ENCODE measurements around the gene FBXO2. TPM values are rescaled to one million over a fixed set of nuclear protein-coding genes. Genes with fewer than 3 reads are reported as not detected.
A peak's percentile ranks its signal among the peaks of the same experiment; 100 is the strongest.

Gene FBXO2
- total RNA-seq, 1 experiment from 2014 or later, result not detected

DNA sequence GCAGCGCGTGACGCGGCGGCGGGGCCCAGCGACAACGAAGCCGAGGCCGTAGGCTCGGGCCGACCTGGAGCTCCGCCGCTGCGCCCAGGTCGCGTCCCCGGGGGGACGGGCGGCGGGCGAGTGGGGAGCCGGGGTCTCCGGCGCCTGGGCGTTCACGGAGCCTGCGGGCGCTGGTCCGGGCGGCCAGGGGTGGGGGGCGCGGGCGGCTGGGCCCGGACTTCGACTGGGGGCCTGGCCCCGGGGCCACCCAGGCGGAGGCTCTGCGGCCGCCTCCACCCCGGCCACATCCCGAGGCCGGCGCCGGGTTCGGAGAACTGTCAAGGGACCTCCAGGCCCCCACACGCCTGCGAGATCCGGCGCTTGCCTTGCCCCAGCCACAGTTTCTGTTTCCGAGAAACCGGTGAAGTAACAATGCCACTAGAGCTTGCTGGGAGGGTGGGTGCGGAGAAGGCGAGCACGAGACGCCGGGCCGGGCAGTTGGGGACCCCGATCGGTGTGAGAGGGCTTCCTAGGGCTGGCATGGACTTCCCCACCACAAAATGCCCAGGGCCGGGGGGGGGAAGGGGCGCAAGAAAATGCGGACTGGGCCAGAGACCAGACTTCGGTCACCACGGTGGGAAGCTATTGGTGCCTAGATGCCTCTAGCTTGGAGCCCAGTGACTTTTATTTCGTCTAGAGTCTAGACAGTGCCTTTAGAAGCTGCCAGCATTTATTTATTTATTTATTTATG lies 10.3 kb upstream of the FBXO2 start:
- ChIA-PET POLR2A (ENCODE audit: low non-redundant PET) (interaction anchor here (0.6 kb wide), 4 partner anchors 10 to 1155 kb away, joined by 3 to 8 read pairs (median 4); partner anchors contain the start of gene FBXO2), CTCF (interaction anchor here (0.6 to 1.9 kb wide), 9 partner anchors 14 to 490 kb away, joined by 3 to 23 read pairs (median 5); partner anchors contain the start of gene DRAXIN)
- H3K27me3 ChIP-seq (replicated peaks; ENCODE audit: insufficient read depth, low read depth, low read length, poor library complexity), result no peaks in the 10 kb centered on the region
- peaks cover 2% of the 10 kb centered on the region for H3K36me3 ChIP-seq (ENCODE audit: insufficient read depth, low read length, poor library complexity, severe bottlenecking)
- H3K4me3 ChIP-seq (ENCODE audit: low read depth, low read length, poor library complexity, severe bottlenecking), result peak overlapping the region; percentile 61
- no TSS peak for BruUV-seq (replicated peaks)
- TF ChIP-seq, protein P1, sequence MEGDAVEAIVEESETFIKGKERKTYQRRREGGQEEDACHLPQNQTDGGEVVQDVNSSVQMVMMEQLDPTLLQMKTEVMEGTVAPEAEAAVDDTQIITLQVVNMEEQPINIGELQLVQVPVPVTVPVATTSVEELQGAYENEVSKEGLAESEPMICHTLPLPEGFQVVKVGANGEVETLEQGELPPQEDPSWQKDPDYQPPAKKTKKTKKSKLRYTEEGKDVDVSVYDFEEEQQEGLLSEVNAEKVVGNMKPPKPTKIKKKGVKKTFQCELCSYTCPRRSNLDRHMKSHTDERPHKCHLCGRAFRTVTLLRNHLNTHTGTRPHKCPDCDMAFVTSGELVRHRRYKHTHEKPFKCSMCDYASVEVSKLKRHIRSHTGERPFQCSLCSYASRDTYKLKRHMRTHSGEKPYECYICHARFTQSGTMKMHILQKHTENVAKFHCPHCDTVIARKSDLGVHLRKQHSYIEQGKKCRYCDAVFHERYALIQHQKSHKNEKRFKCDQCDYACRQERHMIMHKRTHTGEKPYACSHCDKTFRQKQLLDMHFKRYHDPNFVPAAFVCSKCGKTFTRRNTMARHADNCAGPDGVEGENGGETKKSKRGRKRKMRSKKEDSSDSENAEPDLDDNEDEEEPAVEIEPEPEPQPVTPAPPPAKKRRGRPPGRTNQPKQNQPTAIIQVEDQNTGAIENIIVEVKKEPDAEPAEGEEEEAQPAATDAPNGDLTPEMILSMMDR (conservative IDR thresholded peaks at IDR 0.05; ENCODE audit: low read depth, low read length), result no peak
- TF ChIP-seq EZH2 (IDR thresholded peaks at IDR 0.05; ENCODE audit: borderline replicate concordance, low read depth, low read length, poor library complexity, severe bottlenecking), result no peak
- DNase-seq (ENCODE audit: low spot score), result peak; percentile 52
- H3K4me1 ChIP-seq (ENCODE audit: insufficient read depth, low read length, poor library complexity, severe bottlenecking), result no peaks in the 10 kb centered on the region
- H3K27ac ChIP-seq (ENCODE audit: low read depth, low read length, poor library complexity, severe bottlenecking), result peak overlapping the region; percentile 70
- no peaks in the 10 kb centered on the region for H3K9me3 ChIP-seq (ENCODE audit: low read depth, low read length, poor library complexity, severe bottlenecking)
- intact Hi-C loops (cut with micrococcal nuclease; ENCODE audit: unreplicated experiment), result no loop called here

DNA sequence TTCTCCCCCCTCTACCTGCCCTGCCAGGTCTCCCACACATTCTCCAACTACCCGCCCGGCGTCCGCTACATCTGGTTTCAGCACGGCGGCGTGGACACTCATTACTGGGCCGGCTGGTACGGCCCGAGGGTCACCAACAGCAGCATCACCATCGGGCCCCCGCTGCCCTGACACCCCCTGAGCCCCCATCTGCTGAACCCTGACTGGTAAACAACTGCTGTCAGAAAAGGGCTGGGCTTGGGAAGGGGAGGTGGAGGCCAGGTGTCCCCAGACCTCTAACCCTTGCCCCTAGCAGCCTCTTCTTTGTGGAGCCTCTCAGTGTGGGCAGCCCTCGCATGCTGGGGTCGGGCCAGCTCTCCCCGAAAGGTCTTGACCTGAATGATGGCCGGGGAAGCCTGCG lies 6.9 kb upstream of the FBXO2 start:
- BruUV-seq (replicated peaks), result no TSS peak
- Histone ChIP-seq H3K36me3 (ENCODE audit: insufficient read depth, low read length, poor library complexity, severe bottlenecking) (peaks cover 15% of the 10 kb centered on the region), H3K27ac (ENCODE audit: low read depth, low read length, poor library complexity, severe bottlenecking) (no peak overlapping the region), H3K4me3 (ENCODE audit: low read depth, low read length, poor library complexity, severe bottlenecking) (no peak overlapping the region), H3K9me3 (ENCODE audit: low read depth, low read length, poor library complexity, severe bottlenecking) (no peaks in the 10 kb centered on the region), H3K4me1 (ENCODE audit: insufficient read depth, low read length, poor library complexity, severe bottlenecking) (no peaks in the 10 kb centered on the region), H3K27me3 (replicated peaks; ENCODE audit: insufficient read depth, low read depth, low read length, poor library complexity) (no peaks in the 10 kb centered on the region)
- POLR2A ChIA-PET (ENCODE audit: low non-redundant PET), result no interaction called here
- no peak for DNase-seq (ENCODE audit: low spot score)
- intact Hi-C loops (cut with micrococcal nuclease; ENCODE audit: unreplicated experiment), result no loop called here
- CTCF ChIA-PET, result no interaction called here
- no peak for TF ChIP-seq EZH2 (IDR thresholded peaks at IDR 0.05; ENCODE audit: borderline replicate concordance, low read depth, low read length, poor library complexity, severe bottlenecking)
- TF ChIP-seq, protein P1 (conservative IDR thresholded peaks at IDR 0.05; ENCODE audit: low read depth, low read length), result no peak

DNA sequence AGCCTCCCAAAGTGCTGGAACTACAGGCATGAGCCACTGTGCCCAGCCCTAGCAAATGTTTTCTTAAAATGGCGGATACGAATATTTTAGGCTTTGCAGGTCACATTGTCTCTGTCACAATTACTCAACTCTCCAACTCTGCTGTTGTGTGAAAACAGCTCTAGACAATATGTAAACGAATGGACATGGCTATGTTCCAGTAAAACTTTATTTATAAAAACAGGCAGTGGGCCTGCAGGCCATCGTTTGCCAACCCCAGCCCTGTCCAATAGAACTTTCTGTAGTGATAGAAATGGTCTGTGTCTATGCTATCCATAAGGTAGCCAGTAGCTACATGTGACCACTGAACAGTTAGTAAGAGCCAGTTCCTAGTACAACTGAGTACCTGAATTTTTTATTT lies 5.5 kb upstream of the FBXO2 start:
- DNase-seq (ENCODE audit: low spot score), result no peak
- Histone ChIP-seq H3K4me3 (ENCODE audit: low read depth, low read length, poor library complexity, severe bottlenecking) (no peak overlapping the region), H3K27ac (ENCODE audit: low read depth, low read length, poor library complexity, severe bottlenecking) (no peak overlapping the region), H3K4me1 (ENCODE audit: insufficient read depth, low read length, poor library complexity, severe bottlenecking) (peaks cover 8% of the 10 kb centered on the region), H3K9me3 (ENCODE audit: low read depth, low read length, poor library complexity, severe bottlenecking) (no peaks in the 10 kb centered on the region), H3K27me3 (replicated peaks; ENCODE audit: insufficient read depth, low read depth, low read length, poor library complexity) (no peaks in the 10 kb centered on the region), H3K36me3 (ENCODE audit: insufficient read depth, low read length, poor library complexity, severe bottlenecking) (peaks cover 15% of the 10 kb centered on the region)
- intact Hi-C loops (cut with micrococcal nuclease; ENCODE audit: unreplicated experiment), result no loop called here
- no TSS peak for BruUV-seq (replicated peaks)
- POLR2A ChIA-PET (ENCODE audit: low non-redundant PET), result no interaction called here
- CTCF ChIA-PET, result no interaction called here
- no peak for TF ChIP-seq EZH2 (IDR thresholded peaks at IDR 0.05; ENCODE audit: borderline replicate concordance, low read depth, low read length, poor library complexity, severe bottlenecking)
- TF ChIP-seq, protein P1 (conservative IDR thresholded peaks at IDR 0.05; ENCODE audit: low read depth, low read length), result no peak
